GM18868 (cell line): Measurements from ENCODE around the gene ADK.
"Not testable (repeated sequence)": the region's sequence is repeated elsewhere in the genome, so short reads cannot be mapped to it uniquely, and the experiment has no call there.

ENCODE experiments used
- ATAC-seq: cut with Tn5 transposase; IDR thresholded peaks from one replicate; pipeline ENCODE4 v1.9.1; 2021; ENCODE audit warnings: mild to moderate bottlenecking, moderate library complexity; ENCODE audit not compliant: unreplicated experiment

Gene ADK

DNA sequence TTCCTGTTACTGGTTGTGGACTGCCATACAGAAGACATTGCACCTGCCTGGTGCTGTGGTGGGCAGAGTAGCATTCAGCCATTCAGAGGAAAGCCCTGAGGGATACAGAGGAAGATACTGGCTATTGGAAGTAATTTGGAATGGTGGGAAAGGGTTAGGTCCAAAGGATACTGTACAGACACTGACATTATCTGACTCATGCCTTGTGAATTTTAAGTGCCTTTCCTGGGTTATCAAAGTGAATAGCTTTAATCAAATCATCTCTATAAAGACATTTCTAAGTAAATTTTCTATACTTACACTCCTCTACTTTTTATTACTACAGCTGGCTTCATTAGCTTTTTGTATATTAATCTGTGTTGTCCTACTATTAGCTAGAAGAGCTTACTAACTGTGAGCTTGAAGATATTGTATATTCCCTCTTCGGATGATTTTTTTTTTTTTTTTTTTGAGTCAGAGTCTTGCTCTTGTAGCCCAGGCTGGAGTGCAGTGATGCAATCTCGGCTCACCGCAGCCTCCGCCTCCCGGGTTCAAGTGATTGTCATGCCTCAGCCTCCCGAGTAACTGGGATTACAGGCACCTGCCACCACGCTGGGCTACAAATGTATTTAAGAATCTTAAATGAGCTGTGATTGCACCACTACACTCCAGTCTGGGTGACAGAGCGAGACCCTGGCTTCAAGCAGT is 186.5 kb downstream of the ADK start:
- no peak for ATAC-seq

DNA sequence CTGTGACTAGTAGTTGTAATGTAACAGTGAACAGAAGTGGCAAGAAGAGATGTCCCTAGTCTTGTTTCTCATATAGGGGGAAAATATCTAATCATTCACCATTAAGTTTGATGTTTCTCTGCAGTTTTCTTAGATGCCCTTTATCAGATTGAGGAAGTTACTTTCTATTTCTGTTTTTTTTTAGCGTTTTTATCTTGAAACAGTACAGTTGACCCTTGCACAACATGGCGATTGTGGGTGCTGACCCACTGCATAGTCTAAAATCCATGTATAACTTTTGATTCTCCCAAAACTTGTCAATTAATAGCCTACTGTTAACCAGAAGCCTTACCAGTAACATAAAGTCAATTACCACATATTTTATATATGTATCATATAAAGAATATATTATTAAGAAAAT is 192.0 kb downstream of the ADK start:
- ATAC-seq: no peak

DNA sequence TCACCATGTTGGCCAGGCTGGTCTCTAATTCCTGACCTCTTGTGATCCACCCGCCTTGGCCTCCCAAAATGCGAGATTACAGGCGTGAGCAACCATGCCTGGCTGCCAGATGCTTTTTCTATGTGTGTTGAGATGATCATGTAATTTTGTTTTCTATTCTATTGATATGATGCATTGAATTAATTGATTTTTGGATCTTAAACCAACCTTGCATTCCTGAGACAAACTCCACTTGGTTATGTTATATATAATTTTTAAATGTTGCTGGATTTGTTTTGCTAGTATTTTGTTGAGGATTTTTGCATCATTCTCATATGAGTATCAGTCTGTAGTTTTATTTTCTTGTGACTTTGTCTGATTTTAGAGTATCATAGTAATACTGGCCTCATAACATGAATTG is 192.8 kb downstream of the ADK start:
- no peak for ATAC-seq

DNA sequence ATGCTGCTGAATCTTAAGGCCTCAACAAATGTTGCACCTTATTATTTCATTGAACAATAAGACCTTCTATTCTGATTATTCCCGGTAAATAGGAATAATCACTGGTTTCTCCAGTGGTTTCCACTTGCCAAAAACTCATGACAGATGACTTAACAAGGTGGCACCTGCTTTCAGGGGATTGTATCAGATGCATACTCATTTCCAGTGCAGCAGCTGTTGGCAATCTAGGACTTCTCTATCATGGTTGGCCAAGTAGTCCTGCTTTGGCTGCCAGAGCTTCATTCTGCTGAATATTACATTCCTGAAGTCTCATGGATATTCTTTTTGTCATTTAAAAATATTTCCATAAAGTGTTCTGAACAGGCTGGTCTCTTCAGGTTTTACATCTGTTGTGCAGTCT is 193.3 kb downstream of the ADK start:
- no peak for ATAC-seq

DNA sequence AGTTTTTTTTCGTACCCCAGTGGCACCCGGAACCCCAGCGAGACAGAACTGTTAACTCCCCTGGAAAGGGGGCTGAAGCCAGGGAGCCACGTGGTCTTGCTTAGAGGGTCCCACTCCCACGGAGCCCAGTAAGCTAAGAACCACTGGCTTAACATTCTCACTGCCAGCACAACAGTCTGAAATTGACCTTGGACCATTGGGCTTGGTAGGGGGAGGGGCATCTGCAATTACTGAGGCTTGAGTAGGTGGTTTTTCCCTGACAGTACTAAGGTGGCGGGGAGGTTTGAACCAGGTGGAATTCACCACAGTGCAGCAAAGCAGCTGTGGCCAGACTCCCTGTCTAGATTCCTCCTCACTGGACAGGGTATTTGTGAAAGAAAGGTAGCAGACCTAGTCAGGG is 196.5 kb downstream of the ADK start:
- ATAC-seq: no peak

DNA sequence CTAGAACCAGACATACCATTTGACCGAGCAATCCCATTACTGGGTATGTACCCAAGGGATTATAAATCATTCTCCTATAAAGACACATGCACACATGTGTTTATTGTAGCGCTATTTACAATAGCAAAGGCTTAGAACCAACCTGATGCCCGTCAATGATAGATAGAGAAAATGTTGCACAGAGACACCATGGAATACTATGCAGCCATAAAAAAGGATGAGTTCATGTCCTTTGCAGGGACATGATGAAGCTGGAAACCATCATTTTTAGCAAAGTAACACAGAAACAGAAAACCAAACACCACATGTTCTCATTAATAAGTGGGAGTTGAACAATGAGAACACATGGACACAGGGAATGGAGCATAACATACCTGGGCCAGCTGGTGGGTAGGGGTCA is 202.0 kb downstream of the ADK start:
- ATAC-seq: not testable (repeated sequence)

DNA sequence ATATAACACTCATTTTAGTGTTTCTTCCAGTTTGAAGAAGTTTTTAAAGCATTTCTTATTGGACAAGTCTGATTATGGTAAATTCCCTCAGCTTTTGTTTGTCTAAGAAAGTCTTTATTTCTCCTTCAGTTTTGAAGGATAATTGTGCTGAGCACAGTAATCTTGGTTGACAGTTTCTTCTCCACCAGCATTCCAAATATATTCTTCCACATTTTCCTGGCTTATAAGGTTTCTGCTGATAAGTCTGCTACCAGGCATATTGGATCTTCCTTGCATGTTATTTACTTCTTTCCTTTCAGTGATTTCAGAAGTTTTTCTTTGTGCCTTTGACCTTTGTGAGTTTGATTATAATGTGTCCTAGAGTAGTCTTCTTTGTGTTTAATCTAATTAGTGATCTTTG is 210.7 kb downstream of the ADK start:
- ATAC-seq: no peak

DNA sequence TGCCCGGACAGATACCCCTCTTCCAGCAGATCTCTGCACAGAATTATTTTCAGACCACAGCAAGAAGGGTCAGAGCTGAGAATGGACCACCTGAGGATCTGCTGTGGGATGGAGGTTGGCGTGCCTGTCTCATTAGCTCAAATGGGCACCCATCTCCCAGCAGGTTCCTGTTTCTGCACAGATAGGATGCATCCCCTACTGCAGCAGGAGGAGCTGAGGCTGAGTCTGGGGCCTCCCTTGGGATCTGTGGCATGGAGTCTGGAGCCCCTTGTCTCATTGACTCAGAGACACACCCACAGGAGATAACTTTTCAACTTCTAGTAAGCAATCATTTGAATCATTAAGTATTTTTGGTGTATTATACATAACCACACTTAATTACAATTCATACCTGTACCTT is 212.7 kb downstream of the ADK start:
- no peak for ATAC-seq

DNA sequence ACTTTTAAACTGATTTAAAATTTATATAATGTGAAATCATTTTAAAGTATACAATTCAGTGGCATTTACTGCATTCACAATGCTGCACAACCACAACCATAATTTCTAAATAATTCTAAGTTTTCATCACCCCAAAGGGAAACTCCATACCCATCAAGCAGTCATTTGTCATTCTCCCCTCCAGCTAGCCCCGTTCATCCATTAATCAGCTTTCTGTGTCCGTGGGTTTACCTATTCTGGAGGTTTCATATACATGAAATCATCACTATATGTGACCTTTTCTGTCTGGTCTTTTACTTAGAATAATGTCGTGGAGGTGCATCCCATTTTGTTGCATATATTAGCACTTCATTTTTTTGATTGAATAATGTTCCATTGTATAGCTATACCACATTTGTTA is 214.1 kb downstream of the ADK start:
- ATAC-seq: no peak

DNA sequence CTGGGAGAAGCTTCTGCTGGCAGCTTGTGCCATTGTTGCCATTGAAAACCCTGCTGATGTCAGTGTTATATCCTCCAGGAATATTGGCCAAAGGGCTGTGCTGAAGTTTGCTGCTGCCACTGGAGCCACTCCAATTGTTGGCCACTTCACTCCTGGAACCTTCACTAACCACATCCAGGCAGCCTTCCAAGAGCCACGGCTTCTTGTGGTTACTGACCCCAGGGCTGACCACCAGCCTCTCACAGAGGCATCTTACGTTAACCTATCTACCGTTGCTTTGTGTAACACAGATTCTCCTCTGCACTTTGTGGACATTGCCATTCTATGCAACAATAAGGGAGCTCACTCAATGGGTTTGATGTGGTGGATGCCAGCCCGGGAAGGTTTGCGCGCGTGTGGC is 220.7 kb downstream of the ADK start:
- no peak for ATAC-seq

DNA sequence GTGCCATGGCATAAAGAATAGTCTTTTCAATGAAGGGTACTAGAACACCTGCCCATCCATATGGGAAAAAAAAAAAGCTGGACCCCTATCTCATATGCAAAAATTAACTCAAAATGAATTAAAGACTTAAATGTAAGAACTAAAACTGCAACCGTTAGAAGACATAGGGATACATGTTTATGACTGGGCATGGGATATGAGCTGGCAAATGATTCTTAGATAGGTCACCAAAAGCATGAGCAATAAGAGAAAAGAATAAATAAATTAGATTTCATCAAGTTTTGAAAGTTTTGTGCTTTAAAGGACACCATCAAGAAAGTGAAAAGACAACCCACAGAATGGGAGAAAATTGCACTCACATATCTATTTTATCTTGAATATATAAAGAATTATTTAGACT is 222.0 kb downstream of the ADK start:
- no peak for ATAC-seq

DNA sequence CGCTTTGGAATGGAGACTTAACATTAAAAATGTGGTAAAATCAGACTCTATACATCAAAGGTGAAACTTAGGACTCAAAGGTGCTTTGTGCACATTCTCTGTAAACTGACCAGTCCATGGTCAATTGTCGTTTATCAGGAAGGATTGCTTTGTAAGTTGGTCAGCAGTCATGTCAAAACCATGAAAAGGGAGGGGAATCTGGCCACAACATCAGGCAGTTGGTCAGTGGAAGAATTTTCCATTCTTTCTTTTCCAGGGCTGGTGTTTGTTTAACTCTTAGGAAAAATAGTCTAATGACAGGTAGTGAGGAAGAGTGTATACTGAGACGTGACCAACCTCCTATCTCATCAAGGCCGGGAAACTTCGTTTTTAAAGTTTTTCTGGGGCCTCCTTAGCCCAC is 226.5 kb downstream of the ADK start:
- no peak for ATAC-seq

DNA sequence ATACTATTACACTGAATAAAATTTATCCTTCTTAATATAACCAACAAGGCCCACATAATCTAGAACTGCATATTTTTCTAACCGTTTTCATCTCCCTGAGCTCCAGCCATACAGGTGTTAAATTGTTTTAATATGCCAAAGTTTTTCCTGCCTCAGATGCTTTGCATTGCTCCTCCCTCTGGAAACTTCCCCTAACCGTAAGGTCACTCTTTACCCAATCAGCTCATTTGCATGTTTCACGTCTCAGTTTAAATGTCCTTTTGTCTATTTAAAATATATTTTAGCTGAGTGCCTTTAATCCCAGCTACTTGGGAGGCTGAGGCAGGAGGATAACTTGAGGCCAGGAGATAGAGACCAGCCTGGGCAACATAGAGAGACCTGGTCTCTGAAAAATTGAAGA is 228.5 kb downstream of the ADK start:
- no peak for ATAC-seq

DNA sequence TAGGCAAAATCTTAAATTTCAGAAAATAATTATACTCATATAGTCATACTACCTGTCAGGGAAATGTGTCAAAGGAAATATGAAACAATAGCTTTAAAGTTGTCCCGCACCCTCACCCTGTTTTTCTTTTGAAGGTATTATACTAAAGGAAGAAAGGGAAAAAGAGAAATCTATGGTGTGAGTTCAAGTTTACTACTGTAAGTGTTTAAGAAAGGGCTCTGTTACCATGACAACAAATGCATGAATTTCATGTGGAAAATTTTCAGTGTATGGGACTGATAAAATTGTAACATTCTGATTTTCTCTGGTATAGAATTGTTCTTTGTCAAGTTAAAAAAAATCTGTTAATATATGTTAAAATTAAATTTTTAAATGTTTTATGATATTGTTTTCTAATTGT is 229.8 kb downstream of the ADK start:
- no peak for ATAC-seq

DNA sequence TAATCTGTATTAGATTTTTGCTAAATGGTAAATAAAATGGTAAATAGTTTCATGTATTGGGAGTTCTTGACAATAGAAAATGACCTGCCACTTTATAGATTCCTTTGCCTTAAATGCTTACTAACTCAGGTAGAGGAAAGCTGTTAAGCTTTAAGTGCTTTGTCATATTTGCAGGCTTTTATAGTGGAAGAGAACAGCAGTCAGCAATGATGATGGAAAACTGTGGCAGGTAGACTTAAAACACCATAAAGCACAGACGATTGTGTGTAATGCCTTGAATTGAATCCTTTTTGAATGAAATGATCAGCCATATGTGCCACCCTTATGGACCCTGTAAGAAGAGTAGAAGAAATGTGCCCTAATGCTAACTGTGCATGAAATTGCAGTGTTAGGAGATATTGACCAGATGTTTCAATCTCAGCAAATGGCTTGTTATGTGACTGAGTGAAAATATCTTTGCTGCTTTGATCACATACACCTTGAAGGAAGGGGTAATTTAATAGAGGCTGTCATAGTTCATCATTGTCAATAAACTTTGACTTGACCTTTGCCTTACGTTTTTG is 230.4 kb downstream of the ADK start:
- ATAC-seq: no peak

DNA sequence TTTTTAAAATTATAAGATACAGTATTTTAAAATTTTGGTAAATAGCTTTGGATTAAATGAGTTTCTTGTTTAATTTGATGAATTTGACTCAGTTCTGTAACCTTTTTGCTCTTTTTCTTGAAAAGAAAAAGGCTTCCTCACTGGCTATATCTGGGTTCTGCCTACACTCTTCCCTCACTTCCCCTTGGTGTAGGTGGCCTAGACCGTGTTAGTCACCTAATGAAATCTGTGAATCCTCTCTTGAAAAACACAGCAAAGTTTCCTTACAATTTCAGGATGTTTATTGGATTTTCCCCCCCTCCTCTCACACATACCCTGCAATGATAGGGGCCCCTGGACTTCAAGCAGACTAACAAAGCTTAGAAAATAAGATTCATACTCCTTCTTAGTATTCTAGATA is 231.6 kb downstream of the ADK start:
- no peak for ATAC-seq

DNA sequence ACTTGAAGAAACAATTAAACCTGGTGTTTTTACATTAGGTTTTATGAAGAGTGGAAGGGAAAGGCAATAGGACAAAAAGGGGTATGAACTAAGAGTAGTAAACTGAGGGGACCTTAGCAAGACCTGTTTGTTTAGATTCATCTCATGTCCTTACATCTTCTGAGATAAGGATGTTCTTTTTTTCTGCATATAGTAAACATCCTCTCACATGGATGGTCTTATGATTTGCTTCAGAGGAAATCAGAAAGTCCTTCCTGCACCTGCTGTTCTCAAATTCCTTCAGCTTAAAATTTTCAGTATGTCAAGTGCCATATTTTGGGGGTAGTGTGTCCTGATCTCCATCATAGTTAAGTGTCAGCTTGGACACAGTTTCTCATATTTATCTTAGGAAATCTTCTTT is 232.6 kb downstream of the ADK start:
- no peak for ATAC-seq

DNA sequence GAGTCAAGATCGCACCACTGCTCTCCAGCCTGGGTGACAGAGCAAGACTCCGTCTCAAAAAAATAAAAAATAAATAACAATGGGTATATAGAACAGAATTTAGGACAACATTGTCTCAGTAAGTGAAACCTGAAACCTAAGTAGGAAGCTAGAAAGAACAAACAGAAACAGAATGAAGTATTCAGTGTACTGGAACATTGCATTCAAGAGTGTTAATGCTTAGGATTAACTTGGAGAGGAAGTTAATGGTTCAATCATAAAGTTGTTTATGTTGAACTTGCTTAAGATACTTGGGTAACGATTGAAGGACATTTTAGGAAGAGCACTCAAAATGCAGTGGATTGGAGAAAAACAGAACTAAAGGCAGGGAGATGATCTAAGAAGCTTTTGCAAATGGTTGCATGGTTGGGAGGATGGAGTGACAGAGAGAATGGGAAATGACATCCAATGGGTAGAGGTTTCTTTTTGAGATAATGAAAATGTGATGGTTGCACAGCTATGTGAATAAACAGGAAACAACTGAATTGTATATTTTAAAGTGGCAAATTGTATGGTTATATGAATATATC is 233.7 kb downstream of the ADK start:
- no peak for ATAC-seq

DNA sequence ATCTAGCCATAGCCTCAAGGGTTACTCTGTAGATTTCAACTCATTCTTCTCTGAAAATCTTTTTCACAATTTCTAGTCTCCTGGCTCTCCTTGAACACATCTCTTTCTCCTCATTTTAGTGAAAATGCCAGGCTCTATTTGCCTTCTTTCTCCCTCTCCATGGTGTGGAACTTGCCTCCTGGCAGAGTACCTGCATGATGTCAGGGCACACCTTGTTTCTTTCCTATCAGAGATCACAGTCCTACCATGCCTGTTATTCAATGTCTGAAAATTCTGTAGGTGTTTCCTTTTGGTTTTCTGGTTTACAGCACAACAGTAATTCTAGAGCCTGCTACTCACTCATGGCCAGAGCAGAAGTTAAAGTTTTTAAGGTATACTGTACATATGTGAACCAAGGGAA is 237.8 kb downstream of the ADK start:
- no peak for ATAC-seq

DNA sequence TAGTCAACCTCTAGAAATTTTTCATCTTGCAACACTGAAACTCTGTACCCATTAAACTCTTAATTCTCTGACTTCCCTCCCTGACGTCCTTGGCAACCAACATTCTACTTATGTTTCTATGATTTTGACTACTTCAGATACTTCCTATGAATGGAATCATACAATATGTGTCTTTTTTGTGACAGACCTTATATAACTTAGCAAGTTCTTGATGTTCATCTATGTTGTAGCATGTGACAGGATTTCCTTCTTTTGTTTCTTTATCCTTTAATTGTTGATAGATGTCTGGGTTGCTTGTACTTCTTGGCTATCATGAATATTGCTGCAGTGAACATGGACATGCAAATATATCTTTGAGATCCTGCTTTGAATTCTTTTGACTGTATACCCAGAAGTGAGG is 240.8 kb downstream of the ADK start:
- no peak for ATAC-seq

DNA sequence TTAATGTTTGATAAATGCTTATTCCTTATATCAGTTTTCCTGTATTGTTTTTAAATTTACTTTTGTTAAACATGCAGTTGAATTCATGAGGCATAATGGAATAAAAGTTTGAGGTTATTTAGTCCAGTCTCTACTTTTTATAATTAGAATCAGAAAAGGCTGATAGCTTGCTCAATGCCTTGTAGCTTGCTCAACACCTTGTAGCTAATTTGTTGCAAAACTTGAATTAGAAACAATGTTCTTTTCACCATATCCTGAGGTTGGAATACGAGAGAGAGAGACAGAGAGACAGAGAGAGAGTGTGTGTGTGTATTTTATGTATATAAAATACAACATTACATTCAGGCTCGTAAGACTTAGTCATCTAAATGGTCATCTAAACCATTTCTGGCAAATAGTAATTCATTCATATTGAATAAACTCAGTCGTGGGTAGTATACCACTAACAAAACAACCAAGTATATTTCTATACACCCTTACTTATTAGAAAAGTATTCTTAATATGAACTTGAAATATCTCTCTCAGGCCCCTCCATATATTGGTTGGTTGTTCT is 243.5 kb downstream of the ADK start:
- no peak for ATAC-seq

DNA sequence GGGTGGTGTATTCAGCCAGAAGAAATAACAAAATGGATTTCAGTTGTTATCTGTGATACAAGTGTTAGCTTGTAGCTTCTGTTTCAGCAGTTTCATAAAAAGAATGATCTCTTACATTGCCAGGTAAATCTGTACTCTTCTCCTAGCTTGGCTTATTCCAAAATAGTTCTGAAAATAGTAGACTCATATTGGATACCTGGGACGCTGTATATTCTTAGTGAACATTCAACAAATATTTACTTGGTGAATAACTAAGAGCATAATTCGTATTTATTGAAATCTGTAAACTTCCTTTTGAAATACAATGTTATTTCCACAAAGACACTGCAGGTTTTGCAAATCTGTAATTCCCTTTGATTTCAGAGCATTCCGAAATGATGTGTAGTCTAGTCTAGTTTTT is 249.2 kb downstream of the ADK start:
- ATAC-seq: no peak

DNA sequence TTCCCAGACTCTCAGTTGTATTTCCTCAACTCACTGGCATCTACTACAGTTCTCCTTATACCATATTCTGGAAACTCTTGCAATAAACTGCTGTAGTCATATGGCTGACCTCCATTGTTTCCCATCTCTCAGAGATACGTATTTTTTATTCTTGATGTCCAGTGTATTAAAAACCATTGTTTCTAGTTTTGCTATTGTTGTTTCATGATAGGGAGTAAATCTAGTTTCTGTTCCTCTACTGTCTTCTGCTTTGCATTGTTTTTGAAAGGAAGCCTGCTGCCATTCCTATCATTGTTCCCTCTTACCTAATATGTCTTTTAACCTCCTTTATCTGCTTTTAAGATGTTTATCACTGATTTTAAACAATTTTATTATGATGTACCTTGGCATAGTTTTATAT is 255.0 kb downstream of the ADK start:
- no peak for ATAC-seq
